SKM-1 treated with dmso at 0.1 percent for 144 hours (cell line): Measurements from ENCODE around the gene SNAI3.
A peak's percentile ranks its signal among the peaks of the same experiment; 100 is the strongest.

Experiments used
- DNase-seq: peaks from one replicate; lab custom pipeline; 2025; ENCODE audit not compliant: unreplicated experiment; lab: John Stamatoyannopoulos, UW

The SNAI3 gene

DNA sequence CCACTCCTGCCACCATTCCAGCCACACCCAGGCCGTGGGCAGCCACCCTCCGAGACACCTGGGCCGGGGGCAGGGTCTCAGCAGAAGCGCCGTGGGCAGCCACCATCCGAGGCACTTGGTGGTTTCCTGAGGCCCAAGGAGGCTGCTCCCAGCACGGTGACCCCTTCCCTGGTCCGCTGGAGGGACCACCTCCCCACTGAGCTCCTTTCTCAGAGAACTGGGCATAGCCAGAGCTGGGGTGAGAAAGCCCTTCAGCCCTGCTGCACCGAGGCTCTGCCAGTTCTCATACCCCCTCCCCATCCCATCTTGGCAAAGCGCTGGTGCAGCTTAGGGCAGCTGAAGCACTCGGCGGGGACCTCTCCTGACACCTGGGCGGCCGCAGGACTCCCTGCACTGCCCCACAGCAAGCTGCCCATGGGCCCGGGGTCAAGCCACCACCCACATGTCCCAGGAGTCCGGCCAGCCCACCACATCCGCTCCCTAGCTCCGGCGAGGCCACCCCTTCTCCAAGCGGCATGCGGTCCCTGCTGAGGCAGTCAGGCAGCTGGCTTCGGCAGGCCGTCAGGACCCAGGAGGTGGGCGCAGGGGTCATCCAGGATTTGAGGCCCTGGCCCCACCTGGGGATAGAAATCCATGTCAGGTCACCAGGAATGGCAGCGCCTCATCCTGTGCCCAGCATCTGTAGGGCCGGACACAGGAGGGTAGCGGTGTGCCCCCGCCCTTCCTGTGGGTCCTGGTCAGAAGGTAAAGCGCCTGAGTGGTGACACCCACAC, 34.1 kb downstream of the SNAI3 start:
- no peak for DNase-seq

DNA sequence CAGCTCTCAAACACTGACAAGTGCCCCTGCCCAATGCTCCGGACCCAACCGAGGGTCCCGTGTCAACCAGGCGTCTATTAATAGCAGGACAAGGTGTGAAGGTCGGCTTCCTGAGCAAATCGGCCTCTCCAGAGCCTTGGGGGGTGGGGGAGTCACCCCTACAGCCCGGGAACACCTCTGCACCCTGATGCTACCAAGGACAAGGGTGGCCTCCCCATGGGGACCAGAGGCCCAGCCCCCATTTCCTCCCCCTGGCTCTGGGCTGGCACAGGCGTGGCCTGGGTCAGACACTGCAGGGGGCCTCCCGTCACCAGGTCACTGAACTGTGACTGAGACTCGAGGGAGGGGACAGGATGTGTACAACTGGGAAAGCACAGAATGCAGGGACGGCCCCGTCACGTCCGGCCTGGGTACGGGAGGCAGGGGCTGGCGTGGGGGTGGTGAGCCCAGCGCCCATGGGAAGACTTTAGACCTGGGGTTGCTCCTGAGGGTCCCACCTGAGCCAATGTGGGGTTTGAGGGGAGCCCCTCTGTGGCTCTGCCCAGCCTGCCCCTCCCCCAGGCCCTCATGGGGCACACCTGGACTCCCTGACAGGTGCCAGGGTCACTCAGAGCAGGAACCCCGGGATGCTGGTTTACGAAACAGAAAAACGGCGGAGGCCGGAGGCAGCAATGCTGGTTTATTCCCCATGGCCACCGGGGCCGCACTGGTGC, 34.9 kb downstream of the SNAI3 start:
- DNase-seq, result no peak

DNA sequence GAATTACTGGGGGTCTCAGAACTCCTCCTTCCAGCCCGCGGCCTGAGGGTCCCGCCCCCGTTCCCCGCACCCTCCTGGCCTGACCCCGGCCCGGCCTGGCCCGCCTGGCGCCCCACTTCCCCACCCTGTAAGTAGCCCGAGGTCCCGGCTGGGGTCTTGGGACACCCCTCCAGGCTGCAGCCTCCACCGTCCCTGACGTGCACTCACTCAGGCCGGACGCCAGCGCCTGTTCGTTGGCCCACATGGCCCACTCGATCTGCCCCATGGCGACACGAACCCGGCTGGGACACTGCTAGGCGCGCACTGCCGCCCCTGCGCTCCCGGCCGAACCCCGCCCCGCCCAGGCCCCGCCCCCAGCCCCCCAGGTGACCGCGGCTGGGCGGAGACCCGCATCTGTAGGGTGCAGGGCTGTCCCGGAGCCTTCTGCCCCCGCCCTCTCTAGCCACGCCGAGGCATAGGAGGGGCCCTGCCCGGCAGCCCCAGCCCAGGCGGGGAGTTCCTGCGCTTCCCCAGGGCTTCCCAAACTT, 35.5 kb downstream of the SNAI3 start, which contains the start of gene CYBA:
Gene CYBA (minus strand): TSS at position 305 of the 527 bp plus-strand sequence. CDS start 40 bp downstream, at position 265.
- peak; percentile 69 for DNase-seq

DNA sequence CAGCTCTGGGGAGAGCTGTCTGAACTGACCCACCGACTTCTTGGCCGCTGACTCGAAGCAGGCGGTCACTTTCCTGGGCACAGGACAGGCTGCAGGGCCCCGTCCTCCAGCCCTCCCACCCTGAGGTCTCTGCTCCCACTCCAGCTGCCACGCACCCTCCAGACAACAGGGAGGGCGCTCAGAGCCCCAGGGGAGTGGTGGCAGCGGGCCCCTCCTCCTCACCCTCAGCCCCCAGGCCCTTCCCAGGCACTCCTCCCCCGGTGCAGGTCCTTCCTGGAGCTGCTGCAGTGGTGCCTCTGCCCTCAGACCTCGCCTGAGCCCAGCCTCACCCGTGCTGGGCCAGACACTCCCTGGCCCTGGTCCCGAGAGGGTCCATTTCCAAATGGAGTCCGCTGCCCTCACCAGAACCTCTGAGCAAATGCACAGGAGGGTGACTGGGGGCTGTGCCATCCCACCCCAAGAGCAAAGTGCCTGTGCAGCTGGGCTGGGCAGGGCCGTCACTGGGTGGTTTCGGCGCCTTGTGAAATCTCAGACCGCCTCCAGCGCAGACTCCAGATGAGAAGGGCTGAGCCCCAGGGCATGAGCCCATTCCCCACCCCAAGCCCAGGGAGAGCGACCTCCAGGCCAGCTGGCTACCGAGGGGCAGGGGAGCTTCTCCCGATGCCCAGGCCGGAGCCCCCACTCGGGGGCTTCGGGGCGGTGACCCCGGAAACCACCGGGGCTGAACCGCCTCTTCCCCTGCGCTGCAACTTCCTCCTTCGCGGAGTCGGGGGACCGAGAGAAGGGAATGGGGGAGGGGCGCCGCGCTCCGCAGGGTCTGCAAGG, 36.2 kb downstream of the SNAI3 start:
- peak; percentile 65 for DNase-seq

DNA sequence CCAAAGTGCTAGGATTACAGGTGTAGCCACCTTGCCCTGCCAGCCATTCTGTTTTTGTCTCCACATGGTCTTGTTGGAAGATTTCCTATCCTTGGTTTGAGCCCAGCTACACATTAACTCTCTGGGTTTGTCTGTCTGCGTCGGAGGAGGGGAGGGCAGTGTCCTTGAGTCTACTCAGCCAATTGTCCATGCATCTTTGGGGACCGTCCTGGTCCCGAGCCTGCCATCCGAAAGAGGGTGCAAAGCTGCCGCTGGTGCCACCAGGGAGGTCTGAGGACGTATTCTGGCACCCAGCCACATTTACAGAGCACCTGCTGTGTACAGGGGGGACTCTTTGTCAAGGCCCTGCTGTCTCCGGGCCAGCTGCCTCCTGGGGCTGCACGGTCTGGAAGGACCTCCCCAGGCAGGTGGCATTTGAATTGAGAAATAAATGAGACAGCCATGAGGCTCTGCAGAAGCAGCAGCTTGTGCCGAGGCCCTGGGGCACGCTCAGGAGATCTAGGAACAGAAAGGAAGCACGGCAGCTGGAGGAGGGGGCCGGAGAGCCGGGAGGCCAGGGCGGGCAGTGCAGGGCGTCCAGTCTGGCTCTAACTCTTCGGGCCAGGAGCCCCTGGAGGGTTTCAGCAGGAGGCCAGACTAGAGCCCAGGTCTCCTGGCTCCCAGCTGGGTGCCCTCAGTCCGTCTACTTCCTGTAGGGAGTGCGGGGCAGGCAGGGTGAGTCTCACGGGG, 36.9 kb downstream of the SNAI3 start:
- DNase-seq, result no peak

DNA sequence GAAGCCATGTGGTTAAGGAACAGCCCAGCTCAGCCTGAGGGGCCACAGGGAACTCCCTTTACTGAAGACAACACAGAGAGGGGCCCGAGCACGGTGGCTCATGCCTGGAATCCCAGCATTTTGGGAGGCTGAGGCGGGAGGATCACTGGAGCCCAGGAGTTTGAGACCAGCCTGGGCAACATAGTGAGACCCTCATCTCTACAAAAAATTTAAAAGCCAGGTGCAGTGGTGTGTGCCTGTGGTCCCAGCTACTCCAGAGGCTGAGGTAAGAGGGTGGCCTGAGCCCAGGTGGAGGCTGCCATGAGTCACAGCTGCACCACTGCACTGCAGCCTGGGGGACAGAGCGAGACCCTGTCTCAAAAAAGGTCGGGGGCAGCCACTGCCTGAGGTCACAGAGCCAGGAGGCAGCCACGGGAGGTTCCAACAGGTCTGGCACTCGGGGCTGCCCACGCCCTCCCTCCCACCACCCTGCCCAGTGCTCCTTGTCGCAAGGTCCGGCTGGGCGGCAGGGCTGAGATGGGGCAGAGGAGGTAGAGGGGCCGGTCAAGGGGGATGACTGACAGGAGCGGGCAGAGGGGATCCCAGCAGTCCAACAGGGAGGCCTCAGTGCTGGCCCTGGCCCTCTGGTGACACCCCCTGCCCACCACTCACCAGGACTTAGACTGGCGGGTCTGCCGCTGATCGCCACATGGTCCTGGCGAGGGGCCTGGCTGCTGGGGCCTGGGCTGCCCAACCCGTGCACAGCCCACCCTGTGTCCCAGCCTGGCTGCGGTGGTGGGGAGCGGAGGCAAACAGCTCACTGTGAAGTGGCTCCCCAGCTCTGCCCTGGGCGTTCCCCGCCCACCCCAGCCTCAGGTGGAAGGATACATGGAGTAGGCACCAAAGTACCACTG, 38.9 kb downstream of the SNAI3 start:
- DNase-seq, result no peak

DNA sequence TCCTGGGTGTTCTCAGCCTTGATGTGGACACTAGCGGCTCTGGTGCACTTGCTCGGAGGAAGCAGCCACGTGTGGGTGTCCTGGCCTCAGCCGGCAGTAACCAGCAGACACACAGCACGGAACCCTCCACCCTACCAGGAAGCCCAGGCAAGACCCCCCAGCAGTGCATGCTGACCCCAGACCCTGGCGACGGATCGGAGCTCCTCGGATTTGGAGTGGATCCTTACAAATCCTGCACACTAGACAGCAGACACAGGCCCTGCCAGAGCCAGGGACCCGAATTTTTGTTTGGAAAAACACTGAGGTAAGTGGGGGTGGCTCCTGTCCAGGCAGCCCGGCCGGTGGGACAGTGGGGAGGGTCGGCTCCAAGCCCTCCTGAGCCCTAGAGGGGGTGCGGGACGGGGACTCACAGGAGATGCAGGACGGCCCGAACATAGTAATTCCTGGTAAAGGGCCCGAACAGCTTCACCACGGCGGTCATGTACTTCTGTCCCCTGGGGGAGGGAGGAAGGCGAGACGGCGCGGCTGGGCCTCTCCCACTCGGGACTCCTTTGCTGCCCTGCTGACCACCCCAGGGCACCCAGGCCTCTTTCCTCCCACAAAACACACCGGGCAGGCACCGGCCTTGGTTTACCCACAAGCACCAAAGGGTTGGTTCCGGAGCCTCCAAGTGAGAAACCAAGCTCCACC, 39.8 kb downstream of the SNAI3 start:
- DNase-seq, result no peak

DNA sequence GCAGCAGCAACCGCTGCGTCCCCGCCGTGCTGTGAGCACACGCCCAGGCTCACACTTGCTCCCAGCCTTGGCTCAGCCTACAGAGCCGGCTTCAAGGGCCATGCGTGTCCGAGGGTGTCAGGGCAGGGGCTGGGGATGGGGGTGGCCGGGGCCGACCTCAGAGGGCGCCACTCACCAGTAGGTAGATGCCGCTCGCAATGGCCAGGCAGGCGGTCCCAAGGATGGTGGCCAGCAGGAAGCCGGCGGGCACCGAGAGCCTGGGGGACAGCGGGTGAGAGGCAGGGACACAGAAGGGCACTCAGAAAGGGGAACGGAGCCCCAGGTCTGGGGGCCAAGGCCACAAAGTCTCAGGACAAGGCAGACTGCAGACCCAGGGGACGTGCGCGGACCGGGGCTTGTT, 40.4 kb downstream of the SNAI3 start:
- no peak for DNase-seq

DNA sequence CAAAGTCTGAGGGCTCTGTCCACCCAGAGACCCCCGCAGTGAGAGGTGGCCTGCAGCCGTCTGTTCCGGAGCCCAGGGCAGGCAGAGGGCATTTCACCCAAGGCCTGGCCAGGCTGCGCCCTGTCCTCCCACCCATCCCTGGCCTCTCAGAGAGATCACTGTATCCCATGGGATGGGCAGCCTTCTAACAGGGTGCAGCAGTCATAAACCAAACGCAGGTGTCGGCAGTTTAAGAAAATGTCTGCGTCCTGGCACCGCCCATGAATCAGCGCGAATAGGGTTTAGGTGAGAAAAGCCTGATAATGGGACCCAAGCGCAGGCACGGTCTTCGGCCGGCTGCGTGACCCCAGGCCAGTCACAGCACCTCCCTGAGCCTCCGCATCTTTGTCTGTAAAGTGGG, 40.9 kb downstream of the SNAI3 start:
- no peak for DNase-seq

DNA sequence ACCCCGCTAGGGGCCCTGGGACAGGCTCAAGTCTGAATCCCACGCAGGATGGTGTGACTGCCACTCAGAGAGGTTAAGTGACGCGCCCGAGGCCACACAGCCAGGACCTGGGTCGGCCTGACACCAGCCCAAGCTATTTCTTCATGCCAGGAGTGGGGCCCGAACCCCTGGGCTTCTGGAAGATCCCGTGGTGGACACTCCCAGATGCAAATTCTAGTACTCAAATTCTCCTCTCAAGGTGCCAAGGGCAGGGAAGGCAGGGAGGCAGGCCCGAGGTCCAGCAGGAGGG, 42.7 kb downstream of the SNAI3 start:
- no peak for DNase-seq

DNA sequence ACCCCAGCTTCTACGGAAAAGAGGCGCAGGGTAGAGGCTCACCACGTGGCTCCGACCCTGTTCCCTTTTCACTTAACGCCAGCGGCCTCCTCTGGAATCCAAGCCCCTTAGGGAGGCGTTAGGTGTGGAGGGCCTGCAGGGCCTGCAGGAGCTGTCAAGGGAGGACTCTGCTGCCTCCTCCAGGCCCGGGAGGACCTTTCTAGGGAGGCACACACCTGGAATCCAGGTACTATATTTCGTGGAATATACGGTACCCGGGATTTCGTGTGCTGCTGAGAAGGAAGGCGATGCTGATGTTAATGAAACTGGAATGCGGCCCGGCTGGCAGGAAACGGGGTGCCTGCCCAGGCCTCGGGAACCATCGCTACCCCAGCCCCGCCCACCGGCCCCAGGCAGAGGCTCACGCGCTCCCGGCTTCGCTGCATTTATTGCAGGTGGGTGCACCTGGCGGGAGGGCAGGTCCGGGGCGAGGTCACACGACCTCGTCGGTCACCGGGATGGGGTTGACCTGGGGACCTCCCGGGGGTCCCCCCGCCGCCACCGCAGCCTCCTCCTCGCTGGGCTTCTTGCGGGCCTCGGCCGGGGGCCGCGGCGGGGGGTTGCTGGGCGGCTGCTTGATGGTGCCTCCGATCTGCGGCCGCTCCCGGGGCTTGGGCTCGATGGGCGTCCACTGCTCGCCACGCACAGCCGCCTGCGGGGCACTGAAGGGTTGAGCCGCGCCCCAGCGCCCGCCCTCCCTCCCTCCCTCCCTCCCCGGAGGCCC, 43.2 kb downstream of the SNAI3 start:
- DNase-seq, result no peak

DNA sequence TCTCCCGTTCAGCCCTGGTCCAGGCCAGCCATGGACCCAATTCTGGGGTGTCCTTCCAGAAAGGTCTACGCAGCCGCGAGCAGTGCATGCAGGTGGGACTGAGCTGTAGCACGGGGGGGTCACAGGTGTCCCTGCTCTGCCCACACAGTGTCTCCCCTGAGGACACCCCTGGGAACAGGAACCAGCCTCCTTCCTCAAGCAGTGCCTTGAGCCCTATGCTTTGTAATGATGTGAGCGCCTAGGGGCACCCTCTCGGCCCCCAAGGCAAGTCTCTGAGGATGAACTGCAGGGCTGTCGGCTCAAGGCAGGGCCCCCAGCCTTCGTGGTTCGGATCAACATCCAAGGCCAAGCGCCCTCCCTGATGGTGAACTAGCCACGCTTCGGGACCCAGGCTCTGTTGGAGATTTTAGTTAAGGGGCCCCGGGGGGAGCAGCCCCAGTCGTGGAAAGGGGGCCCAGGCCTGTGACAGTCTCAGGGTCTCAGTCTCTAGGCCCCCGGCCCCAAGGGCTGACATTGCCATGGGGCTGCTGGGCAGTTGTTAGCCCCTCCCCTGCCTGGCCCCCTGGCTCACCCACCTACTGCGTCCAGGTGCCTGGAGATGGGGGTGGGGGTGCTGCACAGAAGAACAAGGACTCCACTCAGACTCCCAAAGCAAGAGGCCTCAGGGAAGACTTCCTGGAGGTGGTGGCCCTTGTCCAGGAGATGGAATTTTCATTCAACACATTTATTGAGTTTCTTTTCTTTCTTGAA, 45.6 kb downstream of the SNAI3 start:
- DNase-seq, result no peak

DNA sequence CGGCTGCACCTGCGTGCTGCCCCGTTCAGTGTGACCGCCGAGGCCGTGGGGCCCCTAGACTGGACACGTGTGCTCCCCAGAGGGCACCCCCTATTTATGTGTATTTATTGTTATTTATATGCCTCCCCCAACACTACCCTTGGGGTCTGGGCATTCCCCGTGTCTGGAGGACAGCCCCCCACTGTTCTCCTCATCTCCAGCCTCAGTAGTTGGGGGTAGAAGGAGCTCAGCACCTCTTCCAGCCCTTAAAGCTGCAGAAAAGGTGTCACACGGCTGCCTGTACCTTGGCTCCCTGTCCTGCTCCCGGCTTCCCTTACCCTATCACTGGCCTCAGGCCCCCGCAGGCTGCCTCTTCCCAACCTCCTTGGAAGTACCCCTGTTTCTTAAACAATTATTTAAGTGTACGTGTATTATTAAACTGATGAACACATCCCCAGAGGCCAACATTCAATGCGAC, 46.2 kb downstream of the SNAI3 start:
- no peak for DNase-seq

DNA sequence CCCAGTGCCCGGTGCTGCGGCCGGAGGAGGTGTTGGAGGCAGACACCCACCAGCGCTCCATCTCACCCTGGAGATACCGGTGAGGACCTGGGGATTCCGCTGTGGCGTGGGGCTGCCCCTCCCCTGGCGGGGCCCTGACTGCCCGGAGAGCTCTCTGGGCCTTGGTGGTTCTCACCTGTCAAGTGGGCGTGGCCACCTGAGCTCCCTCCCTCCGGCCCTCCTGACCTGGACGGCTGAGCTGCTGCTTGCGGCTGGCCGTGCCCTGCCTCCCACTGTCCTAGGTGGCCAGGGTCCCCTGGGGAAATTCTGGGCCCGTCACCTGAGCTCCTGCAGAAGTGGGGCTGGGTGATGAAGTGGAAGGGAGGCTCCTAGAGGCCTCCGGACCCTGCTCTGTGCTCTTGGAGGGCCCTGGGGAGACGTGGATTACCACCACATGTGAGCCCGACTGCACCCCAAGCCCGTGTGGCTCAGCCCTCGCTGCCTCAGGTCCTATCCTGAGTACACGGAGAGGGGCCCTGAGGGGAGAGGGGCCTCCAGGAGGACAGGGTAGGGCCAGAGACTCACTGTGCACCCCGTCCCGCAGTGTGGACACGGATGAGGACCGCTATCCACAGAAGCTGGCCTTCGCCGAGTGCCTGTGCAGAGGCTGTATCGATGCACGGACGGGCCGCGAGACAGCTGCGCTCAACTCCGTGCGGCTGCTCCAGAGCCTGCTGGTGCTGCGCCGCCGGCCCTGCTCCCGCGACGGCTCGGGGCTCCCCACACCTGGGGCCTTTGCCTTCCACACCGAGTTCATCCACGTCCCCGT, 46.9 kb downstream of the SNAI3 start:
- no peak for DNase-seq

DNA sequence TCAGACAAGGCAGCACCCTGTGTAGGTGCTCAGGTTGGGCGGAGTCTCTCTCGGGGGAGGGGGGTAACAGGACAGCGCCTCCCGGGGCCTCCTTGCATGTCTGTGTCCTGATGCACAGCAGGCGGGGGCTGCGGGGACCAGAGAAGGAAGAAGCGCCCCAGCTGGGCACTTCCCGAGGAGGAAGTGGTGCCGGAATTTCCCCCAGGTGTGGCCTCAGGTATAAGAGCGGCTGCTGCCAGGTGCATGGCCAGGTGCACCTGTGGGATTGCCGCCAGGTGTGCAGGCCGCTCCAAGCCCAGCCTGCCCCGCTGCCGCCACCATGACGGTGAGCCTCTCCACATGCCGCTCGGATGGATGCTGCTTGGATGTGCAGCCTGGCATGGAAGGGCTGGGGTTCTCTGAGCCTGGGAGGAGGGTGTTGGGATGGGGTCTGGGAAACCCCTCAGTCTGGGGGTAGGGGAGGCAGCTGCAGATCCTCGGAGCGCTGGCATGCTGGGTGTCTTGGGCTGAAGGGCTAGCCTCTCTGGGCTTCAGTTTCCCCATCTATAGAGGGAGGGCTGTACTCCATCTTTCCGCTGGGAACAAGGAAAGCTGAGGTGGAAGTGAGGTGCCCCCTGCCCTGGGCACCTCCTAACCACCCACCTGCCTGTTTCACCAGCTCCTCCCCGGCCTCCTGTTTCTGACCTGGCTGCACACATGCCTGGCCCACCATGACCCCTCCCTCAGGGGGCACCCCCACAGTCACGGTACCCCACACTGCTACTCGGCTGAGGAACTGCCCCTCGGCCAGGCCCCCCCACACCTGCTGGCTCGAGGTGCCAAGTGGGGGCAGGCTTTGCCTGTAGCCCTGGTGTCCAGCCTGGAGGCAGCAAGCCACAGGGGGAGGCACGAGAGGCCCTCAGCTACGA, 47.7 kb downstream of the SNAI3 start, which contains the start of gene IL17C:
Gene IL17C (plus strand): TSS at position 250 of the 908 bp plus-strand sequence. CDS start 70 bp downstream, at position 320.
- DNase-seq, result no peak
